ENCODE data around the gene MRPS14.

MRPS14 gene

GRCh38 chr1:174990382-174990999 lies 32.7 kb downstream of the MRPS14 start:
- no peaks in the 10 kb centered on the region for H3K9me3 ChIP-seq (ENCODE audit: low read length)
- peaks cover 5% of the 10 kb centered on the region for H3K36me3 ChIP-seq (ENCODE audit: insufficient read depth, low read length)
- no peak overlapping the region for H3K4me3 ChIP-seq (ENCODE audit: low read length)
- H3K4me1 ChIP-seq (ENCODE audit: insufficient read depth, low read length), result no peaks in the 10 kb centered on the region
- H2AFZ ChIP-seq (ENCODE audit: low read depth, low read length), result no peak overlapping the region
- no peaks in the 10 kb centered on the region for H3K27me3 ChIP-seq (ENCODE audit: insufficient read depth, low read length)

- Histone ChIP-seq H3K36me3 (ENCODE audit: insufficient read depth, low read length) (peaks cover 5% of the 10 kb centered on the region), H3K9me3 (ENCODE audit: low read length) (no peaks in the 10 kb centered on the region), H3K4me3 (ENCODE audit: low read length) (no peak overlapping the region), H2AFZ (ENCODE audit: low read depth, low read length) (no peak overlapping the region), H3K4me1 (ENCODE audit: insufficient read depth, low read length) (no peaks in the 10 kb centered on the region), H3K27me3 (ENCODE audit: insufficient read depth, low read length) (no peaks in the 10 kb centered on the region)
Observed at GRCh38 chr1:174989536-174990220, 33.5 kb downstream of the MRPS14 start.

- H3K27me3 ChIP-seq (ENCODE audit: insufficient read depth, low read length), result no peaks in the 10 kb centered on the region
- no peak overlapping the region for H3K4me3 ChIP-seq (ENCODE audit: low read length)
- no peaks in the 10 kb centered on the region for H3K9me3 ChIP-seq (ENCODE audit: low read length)
- peaks cover 5% of the 10 kb centered on the region for H3K36me3 ChIP-seq (ENCODE audit: insufficient read depth, low read length)
- no peak overlapping the region for H2AFZ ChIP-seq (ENCODE audit: low read depth, low read length)
- H3K4me1 ChIP-seq (ENCODE audit: insufficient read depth, low read length), result no peaks in the 10 kb centered on the region
Observed at GRCh38 chr1:174988986-174989385, 34.2 kb downstream of the MRPS14 start.

- Histone ChIP-seq H3K36me3 (ENCODE audit: insufficient read depth, low read length) (peaks cover 5% of the 10 kb centered on the region), H3K4me3 (ENCODE audit: low read length) (no peak overlapping the region), H2AFZ (ENCODE audit: low read depth, low read length) (no peak overlapping the region), H3K27me3 (ENCODE audit: insufficient read depth, low read length) (no peaks in the 10 kb centered on the region), H3K9me3 (ENCODE audit: low read length) (no peaks in the 10 kb centered on the region), H3K4me1 (ENCODE audit: insufficient read depth, low read length) (no peaks in the 10 kb centered on the region)
Observed at GRCh38 chr1:174988539-174988938, 34.7 kb downstream of the MRPS14 start.

- no peaks in the 10 kb centered on the region for H3K4me1 ChIP-seq (ENCODE audit: insufficient read depth, low read length)
Observed at GRCh38 chr1:174984952-174985351, 38.3 kb downstream of the MRPS14 start.

GRCh38 chr1:174982971-174983689 lies 40.1 kb downstream of the MRPS14 start:
- Histone ChIP-seq H3K36me3 (ENCODE audit: insufficient read depth, low read length) (no peaks in the 10 kb centered on the region), H3K27me3 (ENCODE audit: insufficient read depth, low read length) (no peaks in the 10 kb centered on the region), H3K9me3 (ENCODE audit: low read length) (no peaks in the 10 kb centered on the region), H3K4me1 (ENCODE audit: insufficient read depth, low read length) (no peaks in the 10 kb centered on the region), H3K4me3 (ENCODE audit: low read length) (no peak overlapping the region), H2AFZ (ENCODE audit: low read depth, low read length) (no peak overlapping the region)

More at GRCh38 chr1:174984952-174985351, 38.3 kb downstream of the MRPS14 start:
- no peaks in the 10 kb centered on the region for H3K9me3 ChIP-seq (ENCODE audit: low read length)
- no peak overlapping the region for H3K4me3 ChIP-seq (ENCODE audit: low read length)
- no peak overlapping the region for H2AFZ ChIP-seq (ENCODE audit: low read depth, low read length)
- H3K36me3 ChIP-seq (ENCODE audit: insufficient read depth, low read length), result no peaks in the 10 kb centered on the region
- H3K27me3 ChIP-seq (ENCODE audit: insufficient read depth, low read length), result no peaks in the 10 kb centered on the region

GRCh38 chr1:174976436-174977108 lies 46.7 kb downstream of the MRPS14 start:
- Histone ChIP-seq H3K4me3 (ENCODE audit: low read length) (no peak overlapping the region), H3K36me3 (ENCODE audit: insufficient read depth, low read length) (no peaks in the 10 kb centered on the region), H2AFZ (ENCODE audit: low read depth, low read length) (no peak overlapping the region), H3K27me3 (ENCODE audit: insufficient read depth, low read length) (no peaks in the 10 kb centered on the region), H3K9me3 (ENCODE audit: low read length) (no peaks in the 10 kb centered on the region), H3K4me1 (ENCODE audit: insufficient read depth, low read length) (no peaks in the 10 kb centered on the region)

GRCh38 chr1:174975764-174976163 lies 47.5 kb downstream of the MRPS14 start:
- H3K9me3 ChIP-seq (ENCODE audit: low read length), result no peaks in the 10 kb centered on the region
- H3K36me3 ChIP-seq (ENCODE audit: insufficient read depth, low read length), result no peaks in the 10 kb centered on the region
- no peaks in the 10 kb centered on the region for H3K4me1 ChIP-seq (ENCODE audit: insufficient read depth, low read length)
- H3K27me3 ChIP-seq (ENCODE audit: insufficient read depth, low read length), result no peaks in the 10 kb centered on the region
- no peak overlapping the region for H3K4me3 ChIP-seq (ENCODE audit: low read length)
- no peak overlapping the region for H2AFZ ChIP-seq (ENCODE audit: low read depth, low read length)

- Histone ChIP-seq H3K4me3 (ENCODE audit: low read length) (no peak overlapping the region), H3K9me3 (ENCODE audit: low read length) (no peaks in the 10 kb centered on the region), H3K36me3 (ENCODE audit: insufficient read depth, low read length) (no peaks in the 10 kb centered on the region), H2AFZ (ENCODE audit: low read depth, low read length) (no peak overlapping the region), H3K4me1 (ENCODE audit: insufficient read depth, low read length) (no peaks in the 10 kb centered on the region), H3K27me3 (ENCODE audit: insufficient read depth, low read length) (no peaks in the 10 kb centered on the region)
Observed at GRCh38 chr1:174974711-174975119, 48.5 kb downstream of the MRPS14 start.

GRCh38 chr1:174971902-174972301 lies 51.3 kb downstream of the MRPS14 start:
- Histone ChIP-seq H3K36me3 (ENCODE audit: insufficient read depth, low read length) (no peaks in the 10 kb centered on the region), H2AFZ (ENCODE audit: low read depth, low read length) (no peak overlapping the region), H3K4me1 (ENCODE audit: insufficient read depth, low read length) (peaks cover 2% of the 10 kb centered on the region), H3K4me3 (ENCODE audit: low read length) (no peak overlapping the region), H3K9me3 (ENCODE audit: low read length) (no peaks in the 10 kb centered on the region), H3K27me3 (ENCODE audit: insufficient read depth, low read length) (no peaks in the 10 kb centered on the region)

- H3K4me3 ChIP-seq (ENCODE audit: low read length), result no peak overlapping the region
Observed at GRCh38 chr1:174971466-174971865, 51.8 kb downstream of the MRPS14 start.

GRCh38 chr1:174969977-174970376 lies 53.2 kb downstream of the MRPS14 start:
- Histone ChIP-seq H3K4me1 (ENCODE audit: insufficient read depth, low read length) (peaks cover 2% of the 10 kb centered on the region), H3K9me3 (ENCODE audit: low read length) (no peaks in the 10 kb centered on the region), H3K27me3 (ENCODE audit: insufficient read depth, low read length) (no peaks in the 10 kb centered on the region), H3K36me3 (ENCODE audit: insufficient read depth, low read length) (no peaks in the 10 kb centered on the region), H2AFZ (ENCODE audit: low read depth, low read length) (no peak overlapping the region), H3K4me3 (ENCODE audit: low read length) (no peak overlapping the region)

More at GRCh38 chr1:174971466-174971865, 51.8 kb downstream of the MRPS14 start:
- Histone ChIP-seq H3K9me3 (ENCODE audit: low read length) (no peaks in the 10 kb centered on the region), H2AFZ (ENCODE audit: low read depth, low read length) (no peak overlapping the region), H3K27me3 (ENCODE audit: insufficient read depth, low read length) (no peaks in the 10 kb centered on the region), H3K4me1 (ENCODE audit: insufficient read depth, low read length) (peaks cover 2% of the 10 kb centered on the region), H3K36me3 (ENCODE audit: insufficient read depth, low read length) (no peaks in the 10 kb centered on the region)

- peaks cover 2% of the 10 kb centered on the region for H3K4me1 ChIP-seq (ENCODE audit: insufficient read depth, low read length)
Observed at GRCh38 chr1:174968750-174969244, 54.4 kb downstream of the MRPS14 start.

More at GRCh38 chr1:174968750-174969244, 54.4 kb downstream of the MRPS14 start:
- Histone ChIP-seq H3K4me3 (ENCODE audit: low read length) (no peak overlapping the region), H3K9me3 (ENCODE audit: low read length) (no peaks in the 10 kb centered on the region), H2AFZ (ENCODE audit: low read depth, low read length) (no peak overlapping the region), H3K36me3 (ENCODE audit: insufficient read depth, low read length) (no peaks in the 10 kb centered on the region), H3K27me3 (ENCODE audit: insufficient read depth, low read length) (no peaks in the 10 kb centered on the region)
